PC-9 (cell line): ENCODE results near the gene CLASP1.

Experiments used
- CTCF ChIP-seq: fragments of 200-600 bp; sonication (generic); conservative IDR thresholded peaks from 2 replicates; pipeline ENCODE4 v1.6.1; 2017; ENCODE audit warnings: mixed run types, antibody characterized with exemption, mild to moderate bottlenecking, moderate library complexity
- EZH2 ChIP-seq: fragments of 200-600 bp; sonication (generic); IDR thresholded peaks from 2 replicates; pipeline ENCODE4 v1.8.0; 2017; ENCODE audit warnings: antibody characterized with exemption, low read depth

GRCh38 chr2:121665504-121665903, 16.2 kb upstream of the CLASP1 start:
- TF ChIP-seq CTCF (no peak), EZH2 (no peak)
